Measurements from ENCODE around the gene TLNRD1.

The TLNRD1 gene

GRCh38 chr15:81054236-81054635 lies 53.5 kb downstream of the TLNRD1 start:
- no peak for DNase-seq (ENCODE audit: low spot score)
- no peak for TF ChIP-seq CTCF (IDR thresholded peaks at IDR 0.05)

More at GRCh38 chr15:81054236-81054635, 53.5 kb downstream of the TLNRD1 start:
- no peak overlapping the region for H3K27ac ChIP-seq
- no peak overlapping the region for H3K4me3 ChIP-seq

Data from coronary artery (tissue), 2 donors.